HAP-1 (cell line): ENCODE measurements around the gene PLAC1.
A peak's percentile ranks its signal among the peaks of the same experiment; 100 is the strongest.

Experiments used
- DNase-seq, 2 experiments: peaks; one replicate each; pipeline ENCODE4 v3.0.0-alpha.2; 2016 to 2020; ENCODE audit warnings: low spot score in 2 of 2
- H3K27me3 ChIP-seq: fragments of 250-450 bp; sonication (Bioruptor Pico); 2 replicates; pipeline ENCODE4 v1.5.1; 2020; ENCODE audit warnings: low read depth, mild to moderate bottlenecking, moderate library complexity
- H3K36me3 ChIP-seq: fragments of 250-450 bp; sonication (Bioruptor Pico); replicated peaks from 2 replicates; pipeline ENCODE4 v1.5.1; 2020; ENCODE audit warnings: mild to moderate bottlenecking
- H3K4me1 ChIP-seq: fragments of 250-450 bp; sonication (Bioruptor Pico); 2 replicates; pipeline ENCODE4 v1.5.1; 2020; ENCODE audit warnings: mild to moderate bottlenecking
- H3K4me3 ChIP-seq: fragments of 250-450 bp; sonication (Bioruptor Pico); 2 replicates; pipeline ENCODE4 v1.5.1; 2020; ENCODE audit warnings: mild to moderate bottlenecking, moderate library complexity
- H3K9me3 ChIP-seq: fragments of 250-450 bp; sonication (Bioruptor Pico); 2 replicates; pipeline ENCODE4 v1.5.1; 2020; ENCODE audit warnings: mild to moderate bottlenecking, moderate library complexity
- in situ Hi-C: fragments of 300-500 bp; cut with MboI; formaldehyde crosslinking; loops from 3 replicates; pipeline ENCODE4 v1.14.3; 2020; ENCODE audit warnings: low sequenced_read_pairs, inconsistent platforms, mixed read lengths

PLAC1 gene

DNA sequence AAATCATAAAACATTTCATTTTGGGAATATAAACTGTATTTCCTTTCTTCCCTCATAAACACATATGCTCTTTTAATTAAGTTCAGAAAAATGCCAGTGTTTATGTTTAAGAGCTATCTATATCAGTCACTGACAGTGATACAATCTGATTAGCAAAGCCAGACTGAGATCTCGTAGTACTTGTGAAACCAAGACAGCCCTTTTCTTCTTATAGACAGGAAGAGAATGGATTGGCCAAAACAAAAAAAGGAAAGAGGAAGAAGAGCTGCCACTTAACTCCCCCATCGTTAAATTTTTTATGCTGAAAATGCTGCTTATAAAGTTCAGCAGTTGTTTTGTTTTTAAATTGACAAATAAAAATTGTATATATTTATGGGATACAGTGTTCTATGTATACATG lies 87.4 kb downstream of the PLAC1 start:
- no peak for DNase-seq
- Histone ChIP-seq H3K4me1 (peaks cover 4% of the 10 kb centered on the region; the same call in 1 of the 2 replicates), H3K9me3 (no peaks in the 10 kb centered on the region), H3K4me3 (no peak overlapping the region), H3K27me3 (no peaks in the 10 kb centered on the region), H3K36me3 (no peaks in the 10 kb centered on the region)
- in situ Hi-C loops: no loop called here

DNA sequence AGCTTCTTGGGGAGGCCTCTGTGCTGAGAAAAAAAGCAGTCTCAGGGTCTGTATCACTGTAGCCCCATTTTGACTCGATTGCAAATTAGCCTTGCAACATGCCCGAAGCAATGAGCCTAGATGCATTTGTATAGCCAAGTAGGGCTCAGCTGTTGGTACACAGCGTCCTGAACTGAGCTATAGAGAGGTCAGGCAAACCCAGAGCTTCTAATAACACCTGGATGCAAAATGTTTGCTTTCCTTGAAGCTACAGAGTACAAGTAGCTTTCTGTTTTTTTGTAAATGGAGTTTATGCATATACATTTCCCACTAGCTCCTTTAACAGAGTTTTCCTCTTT lies 87.8 kb downstream of the PLAC1 start:
- H3K27me3 ChIP-seq: no peaks in the 10 kb centered on the region
- H3K9me3 ChIP-seq: no peaks in the 10 kb centered on the region
- no peak for DNase-seq
- no peaks in the 10 kb centered on the region for H3K36me3 ChIP-seq
- no peak overlapping the region for H3K4me3 ChIP-seq
- in situ Hi-C loops: no loop called here
- H3K4me1 ChIP-seq: peaks cover 4% of the 10 kb centered on the region; the same call in 1 of the 2 replicates

DNA sequence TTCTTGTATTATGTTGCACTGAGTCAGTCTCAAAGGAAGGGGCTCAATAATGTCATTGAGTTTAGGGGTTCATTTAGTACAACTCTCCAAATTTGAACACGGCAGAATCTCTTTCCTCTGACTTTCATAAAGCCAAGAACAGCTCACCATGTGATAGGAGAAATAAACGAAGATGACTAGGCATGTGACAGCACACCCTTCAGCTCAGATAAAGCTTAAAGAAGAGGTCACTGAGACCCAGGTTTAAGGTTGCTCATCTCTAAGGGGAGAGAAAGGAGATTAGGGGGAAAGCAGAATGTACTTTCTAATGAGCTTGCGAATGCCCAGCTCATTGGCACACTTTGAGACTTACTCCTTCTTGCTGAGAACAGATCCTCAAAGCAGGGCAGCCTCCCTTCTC lies 89.0 kb downstream of the PLAC1 start:
- H3K27me3 ChIP-seq: no peaks in the 10 kb centered on the region
- no peak for DNase-seq
- in situ Hi-C loops: no loop called here
- H3K4me1 ChIP-seq: peaks cover 4% of the 10 kb centered on the region; the same call in 1 of the 2 replicates
- no peaks in the 10 kb centered on the region for H3K36me3 ChIP-seq
- H3K9me3 ChIP-seq: no peaks in the 10 kb centered on the region
- H3K4me3 ChIP-seq: no peak overlapping the region

DNA sequence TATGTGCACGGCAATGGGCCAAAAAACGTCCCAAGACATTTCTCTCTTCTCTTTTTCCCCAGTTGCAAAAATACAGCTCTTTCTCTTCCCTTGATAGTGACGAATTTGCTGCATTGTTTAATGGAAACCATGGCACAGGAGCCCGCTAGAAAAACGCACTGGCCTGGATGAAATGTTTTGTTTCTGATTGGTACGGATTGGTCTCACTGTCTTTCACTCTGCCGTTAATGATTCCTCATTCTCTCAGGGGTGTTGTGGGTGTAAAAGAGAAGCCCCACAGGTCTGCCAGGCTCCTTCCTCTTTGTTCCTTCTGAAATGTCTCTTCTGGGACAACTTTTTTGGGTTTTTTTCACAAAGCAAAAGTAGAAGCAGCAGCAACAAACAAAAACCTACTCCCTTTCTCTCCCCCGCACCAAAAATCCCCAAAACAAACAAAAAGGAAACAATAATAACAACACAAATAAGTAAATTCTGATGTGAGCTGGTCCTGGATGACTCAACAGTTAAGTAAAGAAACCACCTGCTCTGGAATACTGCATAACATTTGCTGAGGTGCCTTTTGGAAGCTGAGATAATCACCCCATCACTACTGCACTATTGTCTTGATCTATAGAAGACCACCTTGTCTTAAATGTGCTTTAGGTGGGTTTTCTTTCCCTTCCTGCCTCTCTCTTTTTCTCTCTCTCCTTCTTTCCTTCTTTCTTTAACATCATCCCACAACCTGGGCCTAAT lies 89.8 kb downstream of the PLAC1 start:
- H3K27me3 ChIP-seq: no peaks in the 10 kb centered on the region
- H3K4me3 ChIP-seq: no peak overlapping the region
- DNase-seq: no peak
- in situ Hi-C loops: no loop called here
- peaks cover 4% of the 10 kb centered on the region; the same call in 1 of the 2 replicates for H3K4me1 ChIP-seq
- H3K36me3 ChIP-seq: no peaks in the 10 kb centered on the region
- no peaks in the 10 kb centered on the region for H3K9me3 ChIP-seq

DNA sequence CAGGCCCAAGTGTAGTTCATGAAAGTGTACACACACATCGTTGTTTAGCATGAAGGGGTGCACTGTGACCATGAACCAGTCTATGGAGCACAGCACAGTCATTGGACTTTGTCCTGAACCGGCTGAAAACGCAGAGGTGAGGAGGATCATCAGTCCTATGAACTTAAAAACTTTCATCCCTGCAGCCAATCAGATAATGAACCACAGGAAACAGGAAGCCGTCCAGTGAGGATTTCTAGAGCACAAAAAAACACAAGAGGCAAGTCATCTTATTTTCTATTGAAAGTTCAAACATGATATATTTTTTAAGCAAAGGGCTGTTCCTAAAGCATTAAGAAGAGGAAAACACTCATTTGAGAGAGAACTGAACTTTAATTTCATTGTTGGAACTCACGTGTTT lies 91.8 kb downstream of the PLAC1 start:
- Histone ChIP-seq H3K27me3 (no peaks in the 10 kb centered on the region), H3K9me3 (no peaks in the 10 kb centered on the region), H3K36me3 (no peaks in the 10 kb centered on the region), H3K4me1 (no peaks in the 10 kb centered on the region; the same call in 1 of the 2 replicates), H3K4me3 (no peak overlapping the region)
- in situ Hi-C loops: no loop called here
- no peak for DNase-seq

DNA sequence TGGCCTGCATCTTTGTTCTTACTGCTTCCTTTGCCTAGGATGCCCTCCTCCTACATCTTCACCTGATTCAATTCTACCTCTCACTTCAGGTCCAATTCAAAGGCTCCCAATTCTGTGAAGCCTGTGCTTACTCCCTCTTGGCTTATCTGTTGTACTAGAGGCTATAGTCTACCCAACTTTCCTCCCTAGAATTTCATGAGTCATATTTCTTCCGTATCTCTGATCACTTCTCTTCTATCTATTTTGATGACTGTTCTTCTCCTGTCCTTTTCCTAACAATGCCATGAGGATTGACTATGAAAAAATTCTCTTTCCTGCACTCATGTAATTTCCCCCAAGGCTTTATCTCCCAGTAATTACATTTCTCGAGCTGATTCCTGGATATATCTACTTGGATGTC lies 96.3 kb downstream of the PLAC1 start:
- in situ Hi-C loops: no loop called here
- no peaks in the 10 kb centered on the region for H3K9me3 ChIP-seq

DNA sequence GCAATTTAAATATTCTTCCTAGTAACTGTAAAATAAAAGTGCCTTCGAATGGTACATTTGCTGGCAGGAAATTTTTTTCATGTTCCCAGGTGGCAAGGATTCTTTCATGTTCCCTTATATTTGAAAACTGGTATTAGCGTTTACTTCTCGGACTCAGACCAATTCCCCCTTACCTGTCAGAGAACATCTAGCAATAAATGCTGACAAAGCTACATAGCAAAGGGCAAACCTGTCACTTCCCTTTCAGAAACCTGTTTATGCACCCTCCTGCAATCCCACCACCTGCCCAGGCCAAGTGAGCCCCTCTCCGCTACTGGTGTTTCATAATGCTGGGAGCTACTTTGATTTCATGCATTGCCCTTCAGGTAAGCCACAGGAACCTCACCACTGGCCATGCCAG lies 100.1 kb downstream of the PLAC1 start:
- H3K4me1 ChIP-seq: peaks cover 47% of the 10 kb centered on the region
- H3K4me3 ChIP-seq: no peak overlapping the region
- DNase-seq: no peak
- no peaks in the 10 kb centered on the region for H3K9me3 ChIP-seq
- in situ Hi-C loops: no loop called here
- H3K36me3 ChIP-seq: no peaks in the 10 kb centered on the region
- no peaks in the 10 kb centered on the region for H3K27me3 ChIP-seq

More for the DNA sequence above, 96.3 kb downstream of the PLAC1 start:
- no peaks in the 10 kb centered on the region for H3K36me3 ChIP-seq
- H3K4me3 ChIP-seq: no peak overlapping the region
- peaks cover 38% of the 10 kb centered on the region for H3K4me1 ChIP-seq
- no peaks in the 10 kb centered on the region for H3K27me3 ChIP-seq
- DNase-seq: no peak

DNA sequence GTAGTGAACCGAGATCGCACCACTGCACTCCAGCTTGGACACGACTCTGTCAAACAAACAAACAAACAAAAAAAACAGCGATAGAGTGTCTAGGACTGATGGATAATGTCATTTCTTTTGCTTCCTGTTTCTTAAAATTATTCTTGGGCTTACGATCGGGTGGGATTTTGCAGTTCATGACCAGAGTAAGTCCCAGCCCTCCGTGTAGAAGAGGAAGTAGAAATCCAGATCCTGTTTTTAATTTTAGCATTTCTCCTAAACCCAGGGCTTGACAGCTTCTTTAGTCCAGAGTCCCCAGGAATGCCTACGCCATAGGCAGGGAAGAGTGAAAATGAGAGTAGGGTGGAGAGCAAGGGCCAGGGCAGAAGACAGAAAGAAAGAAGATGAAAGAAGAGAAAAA lies 104.0 kb downstream of the PLAC1 start:
- H3K4me1 ChIP-seq: peaks cover 63% of the 10 kb centered on the region
- no peak for DNase-seq
- in situ Hi-C loops: no loop called here
- no peaks in the 10 kb centered on the region for H3K9me3 ChIP-seq
- H3K27me3 ChIP-seq: no peaks in the 10 kb centered on the region
- no peaks in the 10 kb centered on the region for H3K36me3 ChIP-seq
- no peak overlapping the region for H3K4me3 ChIP-seq

DNA sequence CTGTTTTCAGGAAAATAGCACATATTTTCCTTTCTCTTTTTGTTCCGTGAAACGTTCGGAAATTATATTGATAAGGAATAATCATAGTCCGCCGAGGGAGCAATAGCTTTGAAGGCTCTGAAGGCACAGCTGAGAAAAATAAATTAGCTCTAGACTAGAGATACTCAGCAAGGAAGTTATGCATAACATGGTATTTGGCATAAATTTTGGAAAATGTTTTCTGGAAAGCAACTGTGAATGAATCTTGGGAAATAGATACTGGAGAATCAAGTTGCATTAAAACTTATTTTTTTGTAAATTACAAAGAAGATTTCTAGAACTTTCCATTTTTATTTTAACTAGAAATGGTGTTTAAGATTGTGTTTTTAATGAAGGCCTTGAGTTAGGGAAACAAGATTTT lies 105.9 kb downstream of the PLAC1 start:
- peaks cover 46% of the 10 kb centered on the region for H3K4me1 ChIP-seq
- H3K27me3 ChIP-seq: no peaks in the 10 kb centered on the region
- in situ Hi-C loops: no loop called here
- no peaks in the 10 kb centered on the region for H3K36me3 ChIP-seq
- DNase-seq: no peak
- H3K4me3 ChIP-seq: no peak overlapping the region
- H3K9me3 ChIP-seq: no peaks in the 10 kb centered on the region

DNA sequence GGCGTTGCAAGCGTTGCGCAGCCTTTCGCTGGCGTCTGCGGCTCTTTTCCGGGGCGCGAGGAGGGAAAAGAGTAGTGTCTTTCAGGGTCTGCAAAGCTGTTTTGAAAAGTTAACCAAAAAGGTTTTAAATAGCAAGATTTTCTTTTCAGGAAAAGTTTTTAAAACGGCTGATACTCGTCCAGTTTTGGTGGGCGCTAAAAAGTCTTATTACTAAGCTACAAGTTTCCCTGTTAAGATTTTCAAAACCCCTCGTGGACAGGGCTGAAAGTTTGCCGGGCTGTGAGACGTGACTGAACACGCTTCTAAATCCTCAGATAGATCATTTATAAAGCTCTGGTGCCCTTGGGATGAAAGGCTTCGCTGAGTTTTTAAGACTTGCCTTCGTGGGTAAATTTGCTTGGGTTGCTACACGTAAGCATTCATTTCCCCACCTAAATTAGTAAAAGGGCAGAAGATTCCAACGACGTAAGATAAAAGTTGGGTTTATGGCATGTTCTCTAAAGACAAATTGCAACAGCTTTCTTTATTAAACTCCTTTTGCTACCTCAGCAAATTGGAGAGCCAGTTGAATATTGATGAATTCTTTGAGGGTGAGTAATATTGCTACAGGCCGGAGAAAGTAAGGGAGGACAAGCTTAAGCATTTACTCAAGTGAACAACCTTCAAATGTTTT lies 106.8 kb downstream of the PLAC1 start:
- 0 out of 2 replicates have a peak, but pooled peaks cover 1% of the 10 kb centered on the region for H3K36me3 ChIP-seq
- no peak for DNase-seq
- H3K4me1 ChIP-seq: peaks cover 43% of the 10 kb centered on the region
- peak overlapping the region; percentile 69 for H3K4me3 ChIP-seq
- H3K27me3 ChIP-seq: no peaks in the 10 kb centered on the region
- H3K9me3 ChIP-seq: no peaks in the 10 kb centered on the region
- in situ Hi-C loops: no loop called here

DNA sequence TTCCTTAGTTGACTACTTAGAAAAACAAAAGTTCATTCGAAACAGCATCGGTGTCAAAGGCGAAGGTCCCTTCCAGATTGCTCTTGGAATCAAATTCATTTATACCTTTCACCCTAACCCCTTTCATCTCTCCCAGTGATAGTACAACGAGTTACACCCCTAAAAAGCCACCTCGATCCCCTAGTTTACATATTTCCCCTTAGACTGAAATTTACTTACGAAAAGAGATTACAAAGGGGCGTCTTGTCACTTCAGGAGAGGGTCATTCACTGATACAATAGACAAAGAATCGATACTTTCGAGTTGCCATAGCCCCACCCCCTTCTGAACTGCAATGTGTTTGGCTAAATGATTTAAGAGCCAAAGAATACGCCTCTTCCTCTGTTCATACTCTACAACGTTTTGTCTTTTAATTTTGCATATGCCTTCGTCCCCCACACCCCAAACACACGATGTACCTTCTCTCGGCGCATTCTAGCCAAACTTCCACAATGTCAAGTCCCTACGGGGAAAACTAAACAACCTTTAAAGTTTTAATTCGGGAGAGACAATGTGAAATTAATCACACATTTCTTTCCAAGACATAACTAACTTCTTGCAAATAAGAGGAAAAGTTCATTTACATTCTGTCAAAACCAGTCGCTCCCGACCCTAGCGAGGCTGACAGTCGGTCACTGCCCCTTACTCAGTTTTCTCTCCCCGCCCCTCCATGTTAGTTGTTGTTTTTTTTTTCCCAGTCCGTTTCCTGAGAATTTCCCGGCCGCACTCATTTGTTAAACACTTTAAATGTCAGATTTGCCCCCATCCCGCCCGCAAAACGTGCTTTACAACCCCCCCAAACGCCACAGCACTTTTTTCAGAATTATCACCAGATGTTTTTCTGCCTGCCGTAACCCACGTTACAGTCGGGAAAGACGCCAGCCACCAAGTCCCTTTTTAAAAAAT lies 109.7 kb downstream of the PLAC1 start:
- H3K4me1 ChIP-seq: peaks cover 38% of the 10 kb centered on the region
- in situ Hi-C loops: no loop called here
- 0 out of 2 replicates have a peak, but pooled peaks cover 5% of the 10 kb centered on the region for H3K36me3 ChIP-seq
- H3K4me3 ChIP-seq: peak overlapping the region; percentile 69
- H3K27me3 ChIP-seq: no peaks in the 10 kb centered on the region
- peak; percentile 65 to 68 for DNase-seq
- H3K9me3 ChIP-seq: no peaks in the 10 kb centered on the region

DNA sequence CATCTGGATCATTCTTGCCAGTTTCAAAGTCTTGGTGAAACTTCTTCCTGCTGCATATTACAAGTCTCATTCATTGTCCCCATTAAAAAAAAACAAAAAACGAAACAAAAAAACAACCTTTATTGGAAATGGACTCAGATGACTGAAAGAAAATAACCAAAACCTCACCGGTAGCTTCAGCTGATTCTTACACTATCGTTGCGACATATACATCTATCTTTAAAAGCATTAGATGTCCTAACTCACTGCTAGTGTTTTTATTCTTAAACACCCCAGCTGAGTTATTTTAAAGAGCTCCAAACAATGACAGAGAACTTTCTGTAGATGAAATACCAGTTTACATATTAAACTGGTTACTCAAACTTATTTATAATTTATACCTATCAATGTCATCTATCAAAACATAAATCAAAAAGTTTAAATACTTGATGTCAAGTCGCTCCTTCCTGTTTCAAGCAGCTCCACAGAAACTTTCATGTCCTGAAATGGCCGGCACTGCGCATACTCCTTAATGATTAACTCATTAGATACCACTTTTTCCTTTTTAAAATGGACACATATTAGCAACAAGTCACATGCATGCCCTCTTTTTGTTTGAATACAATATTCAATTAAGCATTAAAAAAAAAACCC lies 111.1 kb downstream of the PLAC1 start:
- no peak for DNase-seq
- Histone ChIP-seq H3K27me3 (no peaks in the 10 kb centered on the region), H3K9me3 (no peaks in the 10 kb centered on the region), H3K36me3 (0 out of 2 replicates have a peak, but pooled peaks cover 5% of the 10 kb centered on the region), H3K4me3 (no peak overlapping the region; the same call in 1 of the 2 replicates), H3K4me1 (peaks cover 28% of the 10 kb centered on the region)
- in situ Hi-C loops: no loop called here

DNA sequence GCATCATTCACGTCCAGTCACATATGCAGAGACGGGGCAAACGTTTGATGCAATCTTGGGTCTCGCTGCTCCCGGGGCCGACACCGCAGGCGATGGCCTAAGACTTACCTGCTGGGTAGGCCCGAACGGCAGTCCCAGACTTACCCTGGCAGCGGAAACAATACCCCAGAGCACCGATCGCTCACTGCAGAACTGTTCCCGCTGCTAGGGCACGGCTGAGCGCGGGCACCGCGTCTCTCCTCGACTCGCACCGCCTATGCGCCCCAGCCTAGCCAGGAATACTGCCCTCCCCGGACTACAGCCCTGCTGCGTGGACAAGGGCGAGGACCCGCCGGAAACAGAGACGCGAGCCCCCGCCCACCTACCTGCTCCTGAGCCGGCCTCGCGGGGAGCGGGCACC lies 112.1 kb downstream of the PLAC1 start:
- H3K9me3 ChIP-seq: no peaks in the 10 kb centered on the region
- H3K4me3 ChIP-seq: no peak overlapping the region
- in situ Hi-C loops: no loop called here
- H3K27me3 ChIP-seq: no peaks in the 10 kb centered on the region
- peaks cover 18% of the 10 kb centered on the region for H3K4me1 ChIP-seq
- 0 out of 2 replicates have a peak, but pooled peaks cover 5% of the 10 kb centered on the region for H3K36me3 ChIP-seq
- no peak for DNase-seq
